A549 (cell line): ENCODE measurements around the gene YES1. TPM values are rescaled to one million over a fixed set of nuclear protein-coding genes. Genes with fewer than 3 reads are reported as not detected.
A peak's percentile ranks its signal among the peaks of the same experiment; 100 is the strongest.
"Not testable (repeated sequence)": the region's sequence is repeated elsewhere in the genome, so short reads cannot be mapped to it uniquely, and the experiment has no call there.

Source experiments
- ATAC-seq, 2 experiments: fragments of 200-7000 bp in 1 of 2; fragments of >200 bp in 1 of 2; cut with Nextera tagmentation in 1 of 2; cut with Tn5 transposase in 1 of 2; 3 replicates each; pipeline versions ENCODE4 v1.8.0 to v1.9.1; 2018 to 2020; ENCODE audit warnings: mild to moderate bottlenecking in 1 of 2, moderate library complexity in 1 of 2
- CTCF ChIA-PET: fragments of 300-600 bp; sonication (Branson Sonifier 250); formaldehyde crosslinking; extraction: SDS; loops from one replicate; lab custom pipeline; 2021; ENCODE audit warnings: antibody characterized with exemption, inconsistent platforms; lab: Yijun Ruan, JAX
- POLR2A ChIA-PET: fragments of 350-600 bp; formaldehyde crosslinking; extraction: SDS; loops from one replicate; lab custom pipeline; 2021; ENCODE audit warnings: antibody characterized with exemption, inconsistent platforms; lab: Yijun Ruan, JAX
- DNase-seq, 2 experiments: peaks; one replicate each; pipeline versions ENCODE4 v3.0.0 to v3.0.0-alpha.2; 2011 to 2016; ENCODE audit warnings: low read depth in 1 of 2, low spot score in 1 of 2
- FAIRE-seq: peaks from 2 replicates; lab custom pipeline; 2011; peaks lifted over from hg19 to GRCh38; lab: Jason Lieb, UNC
- H3K27ac ChIP-seq, 2 experiments: fragments of >200 bp; sonication (Bioruptor Twin); formaldehyde crosslinking; 3 replicates each; pipeline ENCODE4 v1.5.1; 2016 to 2017
- H3K4me1 ChIP-seq: fragments of >200 bp; sonication (Bioruptor Twin); formaldehyde crosslinking; 3 replicates; pipeline ENCODE4 v1.6.1; 2016
- H3K4me2 ChIP-seq: fragments of >200 bp; sonication (Bioruptor Twin); formaldehyde crosslinking; 3 replicates; pipeline ENCODE4 v1.6.1; 2016
- H3K4me3 ChIP-seq: fragments of >200 bp; sonication (Bioruptor Twin); formaldehyde crosslinking; 3 replicates; pipeline ENCODE4 v1.5.1; 2016
- H3K9me3 ChIP-seq: fragments of >200 bp; sonication (Bioruptor Twin); formaldehyde crosslinking; 3 replicates; pipeline ENCODE4 v1.6.1; 2016
- ATOH8 ChIP-seq: fragments of 250-450 bp; sonication (Bioruptor Pico); IDR thresholded peaks from 2 replicates; pipeline ENCODE4 v1.5.0; 2020; ENCODE audit warnings: low read depth, mild to moderate bottlenecking, moderate library complexity
- CBX2 ChIP-seq: fragments of 200-600 bp; sonication (generic); IDR thresholded peaks from 2 replicates; pipeline ENCODE4 v1.6.1; 2016; ENCODE audit warnings: low read depth, mild to moderate bottlenecking, borderline replicate concordance
- CHD4 ChIP-seq: fragments of 200-600 bp; sonication (generic); IDR thresholded peaks from 2 replicates; pipeline ENCODE4 v1.6.1; 2016; ENCODE audit warnings: antibody characterized with exemption, mild to moderate bottlenecking, borderline replicate concordance
- EHF ChIP-seq: fragments of 250-450 bp; sonication (Bioruptor Pico); IDR thresholded peaks from 2 replicates; pipeline ENCODE4 v1.5.0; 2020; ENCODE audit warnings: mild to moderate bottlenecking
- EHMT2 ChIP-seq: fragments of 200-600 bp; sonication (generic); IDR thresholded peaks from 2 replicates; pipeline ENCODE4 v1.6.1; 2016; ENCODE audit warnings: antibody characterized with exemption, low read depth, mild to moderate bottlenecking, moderate library complexity
- EP300 ChIP-seq, 2 experiments: fragments of >200 bp; sonication (Bioruptor Twin); formaldehyde crosslinking; IDR thresholded peaks; 2 replicates in 1 of 2; 3 replicates in 1 of 2; pipeline ENCODE4 v1.6.1; 2016 to 2017
- ESRRA ChIP-seq: fragments of 150-350 bp; IDR thresholded peaks from 2 replicates; pipeline ENCODE4 v1.6.1; 2014; ENCODE audit warnings: mild to moderate bottlenecking, low read length, borderline replicate concordance
- FOXS1 ChIP-seq: fragments of 250-450 bp; sonication (Bioruptor Pico); IDR thresholded peaks from 2 replicates; pipeline ENCODE4 v1.5.0; 2020; ENCODE audit warnings: mild to moderate bottlenecking, moderate library complexity
- HES2 ChIP-seq: fragments of >200 bp; sonication (Bioruptor Twin); formaldehyde crosslinking; IDR thresholded peaks from 2 replicates; pipeline ENCODE4 v1.6.1; 2016
- HOXB13 ChIP-seq: fragments of 250-450 bp; sonication (Bioruptor Pico); IDR thresholded peaks from 2 replicates; pipeline ENCODE4 v1.5.0; 2020; ENCODE audit warnings: low read depth, mild to moderate bottlenecking, moderate library complexity
- HOXB5 ChIP-seq: fragments of 250-450 bp; sonication (Bioruptor Pico); IDR thresholded peaks from 2 replicates; pipeline ENCODE4 v1.5.0; 2020; ENCODE audit warnings: mild to moderate bottlenecking, moderate library complexity
- JUNB ChIP-seq: fragments of >200 bp; sonication (Bioruptor Twin); formaldehyde crosslinking; IDR thresholded peaks from 2 replicates; pipeline ENCODE4 v1.6.1; 2016
- KDM1A ChIP-seq: fragments of 200-600 bp; sonication (generic); IDR thresholded peaks from 2 replicates; pipeline ENCODE4 v1.6.1; 2016; ENCODE audit warnings: low read depth, mild to moderate bottlenecking
- MAFK ChIP-seq: fragments of 450-650 bp; IDR thresholded peaks from 2 replicates; pipeline ENCODE4 v1.6.1; 2014; ENCODE audit not compliant: partially characterized antibody
- MAZ ChIP-seq: fragments of 150-350 bp; IDR thresholded peaks from 2 replicates; pipeline ENCODE4 v1.6.1; 2014; ENCODE audit warnings: antibody characterized with exemption, low read depth, low read length, borderline replicate concordance
- MYC ChIP-seq: IDR thresholded peaks from 2 replicates; pipeline ENCODE4 v1.6.1; 2012; ENCODE audit warnings: mild to moderate bottlenecking, inconsistent platforms, low read length, improper control_type of control experiment, borderline replicate concordance
- NPAS2 ChIP-seq: fragments of 250-450 bp; sonication (Bioruptor Pico); IDR thresholded peaks from 2 replicates; pipeline ENCODE4 v1.8.0; 2022; ENCODE audit warnings: mild to moderate bottlenecking, moderate library complexity, borderline replicate concordance
- PHF8 ChIP-seq: fragments of 200-600 bp; sonication (generic); IDR thresholded peaks from 2 replicates; pipeline ENCODE4 v1.6.1; 2016; ENCODE audit warnings: low read depth, mild to moderate bottlenecking, antibody characterized with exemption, moderate library complexity, borderline replicate concordance
- RARB ChIP-seq: fragments of 250-450 bp; sonication (Bioruptor Pico); IDR thresholded peaks from 2 replicates; pipeline ENCODE4 v1.8.0; 2021; ENCODE audit warnings: mild to moderate bottlenecking, moderate library complexity
- RFX5 ChIP-seq: fragments of 450-650 bp; IDR thresholded peaks from 2 replicates; pipeline ENCODE4 v1.7.1; 2014; ENCODE audit warnings: antibody characterized with exemption, mild to moderate bottlenecking, moderate library complexity
- RNF2 ChIP-seq: fragments of 200-600 bp; sonication (generic); IDR thresholded peaks from 2 replicates; pipeline ENCODE4 v1.6.1; 2016; ENCODE audit warnings: low read depth, mild to moderate bottlenecking, antibody characterized with exemption, moderate library complexity, borderline replicate concordance
- SMC3 ChIP-seq: fragments of >200 bp; sonication (Bioruptor Twin); formaldehyde crosslinking; IDR thresholded peaks from 3 replicates; pipeline ENCODE4 v1.6.1; 2018; ENCODE audit warnings: inconsistent platforms
- SREBF2 ChIP-seq: fragments of 450-650 bp; IDR thresholded peaks from 2 replicates; pipeline ENCODE4 v1.6.1; 2014; ENCODE audit warnings: mild to moderate bottlenecking, moderate library complexity
- TP53 ChIP-seq: fragments of 250-450 bp; sonication (Bioruptor Pico); IDR thresholded peaks from 2 replicates; pipeline ENCODE4 v1.5.0; 2021; ENCODE audit warnings: mild to moderate bottlenecking, moderate library complexity
- USF2 ChIP-seq: fragments of 450-650 bp; IDR thresholded peaks from 2 replicates; pipeline ENCODE4 v1.6.1; 2014; ENCODE audit warnings: antibody characterized with exemption
- ZNF302 ChIP-seq: fragments of 250-450 bp; sonication (Bioruptor Pico); IDR thresholded peaks from 2 replicates; pipeline ENCODE4 v1.9.0; 2021; ENCODE audit warnings: inconsistent platforms, mild to moderate bottlenecking, moderate library complexity
- WGBS: methylation state at CpG from one replicate; pipeline ENCODE4 v1.1.6; 2017; ENCODE audit errors: missing lambda C conversion rate; 5-methylcytosine and 5-hydroxymethylcytosine counted together
- polyA plus RNA-seq, 4 experiments: library from polyadenylated mRNA; depleted of rRNA in 3 of 4; stranded (reverse); fragments of >200 nt; fragmentation: RNase III in 1 of 4; extraction: RNeasy Plus Mini Kit Qiagen cat#74134 plus additional on column Dnase treatment in 1 of 4; gene quantifications; 2 replicates in 3 of 4; 3 replicates in 1 of 4; pipeline ENCODE4 v1.2.3, GENCODE V29; 2011 to 2017

Gene YES1
- polyA plus RNA-seq, 2 of the 4 experiments (the other 2 are of a cell fraction) = 22.6 to 32.1 TPM

DNA sequence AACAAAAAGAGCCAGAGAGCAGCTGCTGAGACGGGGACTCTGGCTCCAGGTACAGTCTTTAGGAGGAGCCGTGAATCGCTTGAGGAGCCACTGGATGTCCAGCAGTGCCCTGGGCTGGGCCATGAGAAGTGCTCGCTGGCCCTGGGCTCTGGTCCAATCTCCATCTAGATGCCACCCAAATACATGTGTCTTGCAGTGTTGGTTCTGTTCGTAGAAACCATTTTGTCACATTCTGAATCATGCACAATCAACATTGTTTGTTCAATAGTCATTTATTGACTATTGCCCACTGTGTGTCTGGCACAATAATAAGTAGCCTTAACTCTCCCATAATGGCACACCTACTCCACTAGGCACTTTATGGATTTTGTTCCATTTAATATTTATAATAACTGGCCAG, 128.5 kb downstream of the YES1 start:
- ChIA-PET POLR2A (no interaction called here), CTCF (no interaction called here)
- FAIRE-seq = no peak
- Histone ChIP-seq H3K27ac (0 out of 6 replicates have a peak overlapping the region, but pooled peaks of 1 of the 2 experiments have one; percentile 28), H3K4me3 (no peak overlapping the region), H3K9me3 (no peaks in the 10 kb centered on the region), H3K4me1 (peaks cover 10% of the 10 kb centered on the region; the same call in 1 of the 3 replicates), H3K4me2 (no peak overlapping the region)
- no peak for ATAC-seq
- no peak for TF ChIP-seq MYC
- no peak for TF ChIP-seq MAFK
- TF ChIP-seq CHD4 = no peak
- no peak for TF ChIP-seq FOXS1 (CRISPR knock-in tag)
- no peak for TF ChIP-seq SREBF2
- no peak for TF ChIP-seq RARB (CRISPR knock-in tag)
- no peak for TF ChIP-seq RFX5
- TF ChIP-seq NPAS2 (CRISPR knock-in tag) = no peak
- TF ChIP-seq HOXB5 (CRISPR knock-in tag) = no peak
- no peak for TF ChIP-seq EHMT2
- TF ChIP-seq SMC3 = no peak
- DNase-seq = no peak
- WGBS = 27% methylated on average over 1 of the region's 5 CpGs

DNA sequence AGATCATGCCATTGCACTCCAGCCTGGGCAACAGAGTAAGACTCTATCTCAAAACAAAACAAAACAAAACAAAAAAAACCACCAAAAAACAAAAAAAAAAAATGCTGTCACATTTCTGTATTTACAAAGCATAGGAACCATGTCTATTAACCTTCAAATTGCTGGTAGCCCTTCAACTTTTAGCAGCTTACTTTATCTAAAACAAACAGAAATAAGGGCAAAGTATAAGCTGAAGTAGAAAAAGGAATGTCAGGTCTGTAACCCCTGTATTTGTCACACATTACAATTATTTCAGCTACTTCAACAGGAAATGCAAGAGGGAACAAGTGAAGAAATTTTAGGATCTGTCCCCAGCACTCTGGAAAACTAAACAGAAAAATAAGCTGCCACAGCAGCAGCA, 129.2 kb downstream of the YES1 start:
- DNase-seq (no peak), ATAC-seq (no peak), FAIRE-seq (no peak)
- TF ChIP-seq MYC (no peak), ESRRA (no peak), EHF (CRISPR knock-in tag) (no peak), HOXB13 (CRISPR knock-in tag) (no peak), RNF2 (no peak), SREBF2 (no peak)
- no peak overlapping the region for H3K4me3 ChIP-seq
- H3K27ac ChIP-seq = no peak overlapping the region
- ChIA-PET POLR2A (no interaction called here), CTCF (no interaction called here)
- no peaks in the 10 kb centered on the region for H3K9me3 ChIP-seq
- H3K4me2 ChIP-seq = no peak overlapping the region
- H3K4me1 ChIP-seq = peaks cover 10% of the 10 kb centered on the region; the same call in 1 of the 3 replicates

DNA sequence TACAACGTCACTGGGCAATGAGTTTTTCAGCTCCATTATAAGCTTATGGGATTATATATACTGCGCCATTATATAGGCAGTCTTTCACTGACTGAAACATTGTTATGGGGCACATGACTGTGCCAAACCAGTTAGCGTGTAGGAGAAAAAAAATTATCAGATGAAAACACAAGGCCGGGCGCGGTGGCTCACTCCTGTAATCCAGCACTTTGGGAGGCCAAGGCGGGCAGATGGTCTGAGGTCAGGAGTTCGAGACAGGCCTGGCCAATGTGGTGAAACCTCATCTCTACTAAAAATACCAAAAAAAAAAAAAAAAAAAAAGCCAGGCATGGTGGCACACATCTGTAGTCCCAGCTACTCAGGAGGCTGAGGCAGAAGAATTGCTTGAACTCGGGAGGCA, 129.6 kb downstream of the YES1 start:
- H3K4me3 ChIP-seq, ATAC-seq, CTCF ChIA-PET, H3K4me2 ChIP-seq, H3K27ac ChIP-seq, POLR2A ChIA-PET, H3K9me3 ChIP-seq, FAIRE-seq, DNase-seq: not testable (repeated sequence)
- 93% methylated on average over 9 of the region's 9 CpGs for WGBS
- peaks cover 10% of the 10 kb centered on the region; the same call in 1 of the 3 replicates for H3K4me1 ChIP-seq

GRCh38 chr18:681985-682384, 130.1 kb downstream of the YES1 start:
- 88% methylated on average over 5 of the region's 5 CpGs for WGBS
- peaks cover 10% of the 10 kb centered on the region; the same call in 1 of the 3 replicates for H3K4me1 ChIP-seq
- CTCF ChIA-PET = no interaction called here
- H3K4me3 ChIP-seq = no peak overlapping the region
- no peaks in the 10 kb centered on the region for H3K9me3 ChIP-seq
- POLR2A ChIA-PET = no interaction called here
- no peak overlapping the region for H3K4me2 ChIP-seq
- no peak for DNase-seq
- no peak overlapping the region for H3K27ac ChIP-seq
- ATAC-seq = no peak
- no peak for FAIRE-seq
- TF ChIP-seq PHF8 (no peak), EP300 (IDR thresholded peaks at IDR 0.05) (no peak), KDM1A (no peak), HOXB13 (CRISPR knock-in tag) (no peak), HES2 (no peak), CBX2 (no peak), RFX5 (no peak), EHMT2 (no peak), RARB (CRISPR knock-in tag) (no peak), ATOH8 (CRISPR knock-in tag) (no peak), TP53 (CRISPR knock-in tag) (no peak), JUNB (no peak), MAZ (no peak), MYC (no peak), ZNF302 (CRISPR knock-in tag) (no peak), USF2 (no peak)
